Middle frontal gyrus (tissue), 1 donor: ENCODE results near the gene NTF3.

ENCODE experiments used
- DNase-seq: peaks from one replicate; pipeline ENCODE4 v3.0.0-alpha.2; 2015; ENCODE audit warnings: low spot score; ENCODE audit errors: extremely low spot score

NTF3 gene

GRCh38 chr12:5510251-5510805, 78.4 kb downstream of the NTF3 start:
- no peak for DNase-seq

GRCh38 chr12:5511256-5511643, 79.3 kb downstream of the NTF3 start:
- DNase-seq = no peak

GRCh38 chr12:5511644-5512600, 80.0 kb downstream of the NTF3 start:
- DNase-seq = no peak

- no peak for DNase-seq
These were observed 80.7 kb downstream of the NTF3 start for GRCh38 chr12:5512601-5512970.

- DNase-seq = no peak
These were observed 81.5 kb downstream of the NTF3 start for GRCh38 chr12:5513406-5513805.

- DNase-seq = no peak
These were observed 82.1 kb downstream of the NTF3 start for GRCh38 chr12:5514016-5514415.

GRCh38 chr12:5514545-5514944, 82.6 kb downstream of the NTF3 start:
- DNase-seq = no peak

GRCh38 chr12:5515458-5515857, 83.5 kb downstream of the NTF3 start:
- DNase-seq = no peak

- no peak for DNase-seq
These were observed 84.7 kb downstream of the NTF3 start for GRCh38 chr12:5516371-5517241.

GRCh38 chr12:5518584-5519365, 86.9 kb downstream of the NTF3 start:
- DNase-seq = no peak

- DNase-seq = no peak
These were observed 88.1 kb downstream of the NTF3 start for GRCh38 chr12:5520037-5520436.

GRCh38 chr12:5520831-5521230, 88.9 kb downstream of the NTF3 start:
- DNase-seq = no peak

- no peak for DNase-seq
These were observed 89.8 kb downstream of the NTF3 start for GRCh38 chr12:5521456-5522325.

- no peak for DNase-seq
These were observed 90.8 kb downstream of the NTF3 start for GRCh38 chr12:5522432-5523335.

GRCh38 chr12:5523396-5524115, 91.6 kb downstream of the NTF3 start:
- DNase-seq = no peak

- DNase-seq = no peak
These were observed 92.3 kb downstream of the NTF3 start for GRCh38 chr12:5524116-5524768.

- no peak for DNase-seq
These were observed 93.0 kb downstream of the NTF3 start for GRCh38 chr12:5524769-5525436.
